MCF 10A (cell line): ENCODE results near the gene ADGRL3. TPM values are rescaled to one million over a fixed set of nuclear protein-coding genes. Genes with fewer than 3 reads are reported as not detected.

Experiments
- BruUV-seq: library from RNA; stranded (reverse); fragments of 400-500 nt; replicated peaks from 2 replicates; lab custom pipeline; 2021; lab: Mats Ljungman, UMichigan
- CTCF ChIA-PET: fragments of 300-600 bp; sonication (Branson Sonifier 250); formaldehyde crosslinking; extraction: SDS; loops from one replicate; lab custom pipeline; 2021; ENCODE audit warnings: antibody characterized with exemption, inconsistent platforms; lab: Yijun Ruan, JAX
- POLR2A ChIA-PET: fragments of 300-600, 350-650 bp; sonication (Branson Sonifier 250); formaldehyde crosslinking; extraction: SDS; loops from one replicate; lab custom pipeline; 2020; ENCODE audit warnings: antibody characterized with exemption, inconsistent platforms; lab: Yijun Ruan, JAX
- DNase-seq: peaks from one replicate; pipeline ENCODE4 v3.0.0-alpha.2; 2018; ENCODE audit not compliant: unreplicated experiment
- H3K27ac Mint-ChIP-seq: one replicate; pipeline ENCODE4 v1.8.0; 2022; ENCODE audit warnings: mild to moderate bottlenecking, low read depth, mixed read lengths; ENCODE audit not compliant: unreplicated experiment
- H3K27me3 Mint-ChIP-seq: one replicate; pipeline ENCODE4 v1.8.0; 2022; ENCODE audit warnings: mixed read lengths; ENCODE audit not compliant: insufficient read depth, unreplicated experiment
- H3K36me3 Mint-ChIP-seq: one replicate; pipeline ENCODE4 v1.8.0; 2022; ENCODE audit warnings: mild to moderate bottlenecking, moderate library complexity, mixed read lengths; ENCODE audit not compliant: insufficient read depth, unreplicated experiment
- H3K4me1 Mint-ChIP-seq: one replicate; pipeline ENCODE4 v1.8.0; 2022; ENCODE audit warnings: mixed read lengths; ENCODE audit not compliant: insufficient read depth, unreplicated experiment
- H3K4me3 Mint-ChIP-seq: one replicate; pipeline ENCODE4 v1.8.0; 2022; ENCODE audit warnings: mild to moderate bottlenecking, moderate library complexity, mixed read lengths; ENCODE audit not compliant: unreplicated experiment
- H3K9me3 Mint-ChIP-seq: one replicate; pipeline ENCODE4 v1.8.0; 2022; ENCODE audit warnings: mixed read lengths; ENCODE audit not compliant: unreplicated experiment
- CTCF ChIP-seq: fragments of 200-600 bp; IDR thresholded peaks from one replicate; pipeline ENCODE4 v1.8.0; 2022; ENCODE audit warnings: antibody characterized with exemption, mild to moderate bottlenecking; ENCODE audit not compliant: unreplicated experiment
- intact Hi-C: fragments of 100-400 bp; cut with micrococcal nuclease; formaldehyde crosslinking; loops from 2 replicates; pipeline ENCODE4 v1.14.1; 2022
- total RNA-seq: library from RNA; stranded (reverse); gene quantifications from 2 replicates; pipeline ENCODE4 v1.2.3, GENCODE V29; 2022

The ADGRL3 gene
- total RNA-seq, 1 experiment from 2014 or later = 3.6 TPM

- H3K9me3 Mint-ChIP-seq = no peaks in the 10 kb centered on the region
- no peaks in the 10 kb centered on the region for H3K36me3 Mint-ChIP-seq
- H3K27ac Mint-ChIP-seq = no peak overlapping the region
- H3K4me3 Mint-ChIP-seq = no peak overlapping the region
- POLR2A ChIA-PET = no interaction called here
- CTCF ChIA-PET = interaction anchor here (0.7 to 1.2 kb wide), 2 partner anchors 23 to 29 kb away, joined by 3 read pairs; no protein-coding TSS in a partner anchor
- H3K27me3 Mint-ChIP-seq = no peaks in the 10 kb centered on the region
- no peak for TF ChIP-seq CTCF
- BruUV-seq = no TSS peak
- peak; percentile 67 for DNase-seq
- H3K4me1 Mint-ChIP-seq = peaks cover 15% of the 10 kb centered on the region
- intact Hi-C loops = no loop called here
Observed at GRCh38 chr4:61583696-61584095, 383.6 kb downstream of the ADGRL3 start.

- TF ChIP-seq CTCF = no peak
- no peaks in the 10 kb centered on the region for H3K36me3 Mint-ChIP-seq
- POLR2A ChIA-PET = no interaction called here
- no peak for DNase-seq
- H3K9me3 Mint-ChIP-seq = no peaks in the 10 kb centered on the region
- CTCF ChIA-PET = no interaction called here
- intact Hi-C loops = no loop called here
- H3K4me3 Mint-ChIP-seq = no peak overlapping the region
- peaks cover 3% of the 10 kb centered on the region for H3K4me1 Mint-ChIP-seq
- no peak overlapping the region for H3K27ac Mint-ChIP-seq
- H3K27me3 Mint-ChIP-seq = no peaks in the 10 kb centered on the region
- BruUV-seq = no TSS peak
Observed at GRCh38 chr4:61588621-61589402, 388.7 kb downstream of the ADGRL3 start.

DNA sequence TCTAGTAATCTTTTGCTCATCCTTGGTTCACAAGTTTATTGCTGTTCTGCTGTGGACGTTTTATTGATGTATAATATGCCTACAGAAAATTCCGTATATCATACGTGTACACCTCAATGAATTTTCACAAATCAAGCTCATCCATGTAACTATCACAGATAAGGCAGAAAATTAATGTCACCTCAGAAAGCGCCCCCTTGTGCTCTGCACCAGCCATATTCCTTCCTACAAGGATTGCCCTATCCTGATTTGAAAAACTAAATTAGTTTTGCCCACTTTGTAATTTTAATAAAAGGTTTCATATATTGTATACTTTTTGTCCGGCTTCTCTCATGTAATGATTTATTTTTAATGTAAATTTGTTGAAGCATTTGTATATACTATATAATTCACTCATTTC is 390.8 kb downstream of the ADGRL3 start:
- intact Hi-C loops = no loop called here
- Mint-ChIP-seq H3K27ac (no peak overlapping the region), H3K27me3 (no peaks in the 10 kb centered on the region), H3K36me3 (no peaks in the 10 kb centered on the region), H3K4me1 (peaks cover 5% of the 10 kb centered on the region), H3K4me3 (no peak overlapping the region), H3K9me3 (no peaks in the 10 kb centered on the region)
- BruUV-seq = no TSS peak
- POLR2A ChIA-PET = no interaction called here
- DNase-seq = peak; percentile 16
- no peak for TF ChIP-seq CTCF
- CTCF ChIA-PET = interaction anchor here (0.7 kb wide), 1 partner anchor 107 kb away, joined by 3 read pairs; no protein-coding TSS in a partner anchor

DNA sequence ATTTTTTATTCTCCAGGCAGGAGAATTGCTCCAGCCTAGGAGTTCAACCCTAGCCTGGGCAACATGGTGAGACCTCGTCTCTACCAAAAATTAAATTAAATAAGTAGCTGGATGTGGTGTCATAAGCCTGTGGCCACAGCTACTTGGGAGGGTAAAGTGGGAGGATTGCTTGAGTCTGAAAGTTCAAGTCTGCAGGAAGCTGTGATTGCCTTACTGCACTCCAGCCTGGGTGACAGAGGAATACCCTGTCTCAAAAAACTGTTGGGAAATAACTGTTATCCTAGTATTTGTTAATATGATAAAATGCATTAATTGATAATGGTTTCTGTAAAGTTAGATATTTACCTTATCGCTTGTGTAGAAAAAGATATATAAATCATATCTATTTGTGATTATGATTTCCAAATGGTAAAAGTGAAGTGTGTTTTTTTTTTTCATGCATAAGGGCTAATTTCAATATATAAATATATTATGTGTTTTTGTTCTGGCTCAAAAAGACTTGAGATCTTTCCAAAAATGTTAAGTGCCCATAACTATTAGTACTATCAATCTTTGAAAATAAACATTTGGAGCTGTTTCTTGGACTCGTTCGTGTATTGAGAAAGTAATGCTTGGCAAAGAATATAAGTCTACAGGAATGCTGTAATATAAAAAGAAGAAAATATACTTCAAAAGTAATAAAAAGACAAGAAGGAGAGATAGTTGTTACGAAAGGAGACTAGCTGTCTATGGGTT is 396.6 kb downstream of the ADGRL3 start:
- intact Hi-C loops = no loop called here
- no TSS peak for BruUV-seq
- POLR2A ChIA-PET = no interaction called here
- H3K27ac Mint-ChIP-seq = no peak overlapping the region
- H3K27me3 Mint-ChIP-seq = no peaks in the 10 kb centered on the region
- H3K9me3 Mint-ChIP-seq = no peaks in the 10 kb centered on the region
- TF ChIP-seq CTCF = no peak
- H3K36me3 Mint-ChIP-seq = no peaks in the 10 kb centered on the region
- CTCF ChIA-PET = interaction anchor here (0.6 to 0.7 kb wide), 2 partner anchors 14 to 15 kb away, joined by 3 to 4 read pairs; no protein-coding TSS in a partner anchor
- peak; percentile 6 for DNase-seq
- peaks cover 5% of the 10 kb centered on the region for H3K4me1 Mint-ChIP-seq
- no peak overlapping the region for H3K4me3 Mint-ChIP-seq
